Erythroblast (primary cell): Measurements from ENCODE around the gene SNN.

Source experiments
- GATA1 ChIP-seq: IDR thresholded peaks from 2 replicates; pipeline ENCODE4 v1.6.1; 2011; ENCODE audit warnings: low read depth, mild to moderate bottlenecking, control low read depth, low read length, moderate library complexity
- POLR2A ChIP-seq: IDR thresholded peaks from 2 replicates; pipeline ENCODE4 v1.6.1; 2011; ENCODE audit warnings: mild to moderate bottlenecking, low read length

GRCh38 chr16:11638140-11638539 is 30.1 kb upstream of the SNN start:
- TF ChIP-seq POLR2A, result no peak
- no peak for TF ChIP-seq GATA1
